H9 (cell line): ENCODE results near the gene STKLD1. TPM values are rescaled to one million over a fixed set of nuclear protein-coding genes. Genes with fewer than 3 reads are reported as not detected.

ENCODE experiments used
- DNase-seq: peaks from one replicate; pipeline ENCODE4 v3.0.0-alpha.2; 2017
- H2AFZ ChIP-seq: one replicate; pipeline ENCODE4 v1.6.1; 2013; ENCODE audit warnings: mild to moderate bottlenecking, low read length, control low read depth, moderate library complexity
- H2AK5ac ChIP-seq: 2 replicates; pipeline ENCODE4 v1.6.1; 2013; ENCODE audit warnings: low read length, control low read depth, mixed read lengths; ENCODE audit not compliant: insufficient read length
- H2BK120ac ChIP-seq: one replicate; pipeline ENCODE4 v1.6.1; 2013; ENCODE audit warnings: low read depth, mild to moderate bottlenecking, low read length, control low read depth, inconsistent platforms; ENCODE audit not compliant: poor library complexity, severe bottlenecking
- H2BK12ac ChIP-seq: 2 replicates; pipeline ENCODE4 v1.6.1; 2013; ENCODE audit warnings: low read length, control low read depth, mixed read lengths, low read depth; ENCODE audit not compliant: insufficient read length
- H2BK15ac ChIP-seq: 2 replicates; pipeline ENCODE4 v1.6.1; 2013; ENCODE audit warnings: low read depth, low read length, control low read depth
- H2BK20ac ChIP-seq: one replicate; pipeline ENCODE4 v1.6.1; 2013; ENCODE audit warnings: low read depth, mild to moderate bottlenecking, low read length, control low read depth, inconsistent platforms; ENCODE audit not compliant: poor library complexity, severe bottlenecking
- H2BK5ac ChIP-seq: 2 replicates; pipeline ENCODE4 v1.6.1; 2013; ENCODE audit warnings: low read length, control low read depth, mixed read lengths; ENCODE audit not compliant: insufficient read length
- H3K14ac ChIP-seq: 2 replicates; pipeline ENCODE4 v1.6.1; 2013; ENCODE audit warnings: low read length, control low read depth; ENCODE audit not compliant: insufficient read depth
- H3K18ac ChIP-seq: 2 replicates; pipeline ENCODE4 v1.6.1; 2013; ENCODE audit warnings: low read depth, mild to moderate bottlenecking, mixed read lengths, low read length, control low read depth; ENCODE audit not compliant: insufficient read length
- H3K23ac ChIP-seq: 2 replicates; pipeline ENCODE4 v1.6.1; 2013; ENCODE audit warnings: low read length, control low read depth, mixed read lengths, low read depth; ENCODE audit not compliant: insufficient read length
- H3K23me2 ChIP-seq: 2 replicates; pipeline ENCODE4 v1.6.1; 2013; ENCODE audit warnings: low read depth, mild to moderate bottlenecking, mixed read lengths, low read length, control low read depth; ENCODE audit not compliant: insufficient read length, poor library complexity, severe bottlenecking
- H3K27ac ChIP-seq: 2 replicates; pipeline ENCODE4 v1.5.1; 2013; ENCODE audit warnings: low read length, control low read depth, mixed read lengths, low read depth; ENCODE audit not compliant: insufficient read length
- H3K27me3 ChIP-seq: 2 replicates; pipeline ENCODE4 v1.6.1; 2013; ENCODE audit warnings: low read length, control low read depth, inconsistent platforms; ENCODE audit not compliant: insufficient read depth
- H3K4ac ChIP-seq: 2 replicates; pipeline ENCODE4 v1.6.1; 2013; ENCODE audit warnings: low read depth, mild to moderate bottlenecking, control low read depth, inconsistent platforms, low read length, moderate library complexity
- H3K4me1 ChIP-seq: 2 replicates; pipeline ENCODE4 v1.6.1; 2013; ENCODE audit warnings: low read length, control low read depth, inconsistent platforms; ENCODE audit not compliant: insufficient read depth
- H3K4me2 ChIP-seq: 2 replicates; pipeline ENCODE4 v1.6.1; 2013; ENCODE audit warnings: low read length, control low read depth, mixed read lengths; ENCODE audit not compliant: insufficient read length, insufficient read depth
- H3K56ac ChIP-seq: 2 replicates; pipeline ENCODE4 v1.6.1; 2013; ENCODE audit warnings: low read depth, mild to moderate bottlenecking, mixed read lengths, low read length, control low read depth; ENCODE audit not compliant: insufficient read length
- H3K79me1 ChIP-seq: 2 replicates; pipeline ENCODE4 v1.6.1; 2013; ENCODE audit warnings: low read depth, mild to moderate bottlenecking, moderate library complexity, low read length, control low read depth, inconsistent platforms; ENCODE audit not compliant: insufficient read depth, poor library complexity, severe bottlenecking
- H3K79me2 ChIP-seq: 2 replicates; pipeline ENCODE4 v1.6.1; 2013; ENCODE audit warnings: low read length, control low read depth, inconsistent platforms; ENCODE audit not compliant: insufficient read depth
- H3K9ac ChIP-seq: 2 replicates; pipeline ENCODE4 v1.6.1; 2013; ENCODE audit warnings: low read length, control low read depth, mixed read lengths; ENCODE audit not compliant: insufficient read length; ENCODE audit errors: extremely low read depth
- H3K9me3 ChIP-seq: one replicate; pipeline ENCODE4 v1.6.1; 2013; ENCODE audit warnings: low read depth, low read length, inconsistent platforms; ENCODE audit not compliant: control insufficient read depth
- H3T11ph ChIP-seq: one replicate; pipeline ENCODE4 v1.6.1; 2013; ENCODE audit warnings: mild to moderate bottlenecking, low read length, control low read depth, inconsistent platforms
- H4K20me1 ChIP-seq: one replicate; pipeline ENCODE4 v1.6.1; 2013; ENCODE audit not compliant: control insufficient read depth, insufficient read length, insufficient read depth
- H4K5ac ChIP-seq: 2 replicates; pipeline ENCODE4 v1.6.1; 2013; ENCODE audit warnings: low read depth, mild to moderate bottlenecking, mixed read lengths, low read length, control low read depth; ENCODE audit not compliant: insufficient read length
- H4K8ac ChIP-seq: replicated peaks from 2 replicates; pipeline ENCODE4 v1.6.1; 2013; ENCODE audit warnings: low read length, control low read depth, mixed read lengths, low read depth; ENCODE audit not compliant: insufficient read length
- H4K91ac ChIP-seq: 2 replicates; pipeline ENCODE4 v1.6.1; 2013; ENCODE audit warnings: low read depth, mild to moderate bottlenecking, moderate library complexity, mixed read lengths, low read length, control low read depth; ENCODE audit not compliant: insufficient read length
- H3K27ac Mint-ChIP-seq, 3 experiments: 2 replicates in 2 of 3; 3 replicates in 1 of 3; pipeline ENCODE4 v1.8.0; 2020 to 2021; ENCODE audit warnings: mixed read lengths in 3 of 3, mild to moderate bottlenecking in 1 of 3, moderate library complexity in 1 of 3
- H3K27me3 Mint-ChIP-seq: 2 replicates; pipeline ENCODE4 v1.8.0; 2021; ENCODE audit warnings: low read depth, mild to moderate bottlenecking, moderate library complexity, mixed read lengths
- H3K36me3 Mint-ChIP-seq, 3 experiments: 2 replicates in 2 of 3; 3 replicates in 1 of 3; pipeline ENCODE4 v1.8.0; 2020 to 2021; ENCODE audit warnings: low read depth in 3 of 3, mixed read lengths in 3 of 3; ENCODE audit not compliant: insufficient read depth in 1 of 3
- H3K4me1 Mint-ChIP-seq, 2 experiments: 2 replicates each; pipeline ENCODE4 v1.8.0; 2020; ENCODE audit warnings: mixed read lengths in 2 of 2
- H3K4me3 Mint-ChIP-seq, 2 experiments: 2 replicates in 1 of 2; 3 replicates in 1 of 2; pipeline ENCODE4 v1.8.0; 2020 to 2021; ENCODE audit warnings: mild to moderate bottlenecking in 2 of 2, mixed read lengths in 2 of 2, moderate library complexity in 1 of 2
- H3K9me3 Mint-ChIP-seq, 2 experiments: 2 replicates in 1 of 2; 3 replicates in 1 of 2; pipeline ENCODE4 v1.8.0; 2020; ENCODE audit warnings: mild to moderate bottlenecking in 2 of 2, mixed read lengths in 2 of 2, moderate library complexity in 1 of 2
- WGBS: extraction: QIAGEN DNeasy Blood & Tissue Kit; methylation state at CpG from one replicate; pipeline ENCODE4 v1.1.7; 2013; ENCODE audit warnings: missing lambda C conversion rate, low lambda C conversion rate, mixed read lengths; ENCODE audit not compliant: insufficient read length; ENCODE audit errors: extremely low coverage; 5-methylcytosine and 5-hydroxymethylcytosine counted together
- total RNA-seq: library from RNA; stranded (reverse); gene quantifications from 2 replicates; pipeline ENCODE4 v1.2.1, GENCODE V29; 2021
- TF ChIP-seq, protein P1 (sequence below): fragments of 200-600 bp; sonication (generic); conservative IDR thresholded peaks from 3 replicates; pipeline ENCODE4 v1.8.0; 2021; ENCODE audit warnings: antibody characterized with exemption, mild to moderate bottlenecking

The STKLD1 gene
- total RNA-seq, 1 experiment from 2014 or later = 0.57 TPM

DNA sequence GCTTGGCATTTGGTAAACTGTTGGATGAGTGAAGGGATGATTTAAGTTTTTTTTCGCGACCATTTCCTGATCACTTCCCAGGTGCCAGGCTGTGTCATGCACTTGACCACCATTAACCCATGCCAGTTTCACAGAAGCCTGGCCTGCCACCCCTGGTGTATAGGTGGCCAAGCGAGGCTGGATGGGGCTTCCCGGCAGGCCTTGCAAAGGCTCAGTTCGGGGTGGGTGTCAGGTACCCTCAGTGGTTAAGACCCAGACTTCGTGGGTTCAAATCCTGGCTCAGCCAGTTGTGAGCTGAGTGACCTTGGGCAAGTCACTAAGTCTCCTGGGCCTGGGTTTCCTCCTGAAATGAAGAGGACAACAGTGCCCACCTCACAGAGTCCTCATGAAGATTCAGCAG lies 30.6 kb upstream of the STKLD1 start:
- no peak overlapping the region for H3K23ac ChIP-seq
- Mint-ChIP-seq H3K4me3 (peak overlapping the region in 1 of 2 experiments; percentile 99; a peak in 1 of 5 replicates), H3K9me3 (peaks cover 0 to 3% of the 10 kb centered on the region in 2 experiments; a peak in 1 of 5 replicates), H3K27ac (no peak overlapping the region), H3K27me3 (no peaks in the 10 kb centered on the region), H3K4me1 (peaks cover 22 to 33% of the 10 kb centered on the region in 2 experiments), H3K36me3 (peaks cover 65 to 88% (median 85%) of the 10 kb centered on the region in 3 experiments)
- H2BK12ac ChIP-seq = no peak overlapping the region
- H2BK15ac ChIP-seq = no peak overlapping the region
- peaks cover 10% of the 10 kb centered on the region for H3K79me1 ChIP-seq
- TF ChIP-seq, protein P1, sequence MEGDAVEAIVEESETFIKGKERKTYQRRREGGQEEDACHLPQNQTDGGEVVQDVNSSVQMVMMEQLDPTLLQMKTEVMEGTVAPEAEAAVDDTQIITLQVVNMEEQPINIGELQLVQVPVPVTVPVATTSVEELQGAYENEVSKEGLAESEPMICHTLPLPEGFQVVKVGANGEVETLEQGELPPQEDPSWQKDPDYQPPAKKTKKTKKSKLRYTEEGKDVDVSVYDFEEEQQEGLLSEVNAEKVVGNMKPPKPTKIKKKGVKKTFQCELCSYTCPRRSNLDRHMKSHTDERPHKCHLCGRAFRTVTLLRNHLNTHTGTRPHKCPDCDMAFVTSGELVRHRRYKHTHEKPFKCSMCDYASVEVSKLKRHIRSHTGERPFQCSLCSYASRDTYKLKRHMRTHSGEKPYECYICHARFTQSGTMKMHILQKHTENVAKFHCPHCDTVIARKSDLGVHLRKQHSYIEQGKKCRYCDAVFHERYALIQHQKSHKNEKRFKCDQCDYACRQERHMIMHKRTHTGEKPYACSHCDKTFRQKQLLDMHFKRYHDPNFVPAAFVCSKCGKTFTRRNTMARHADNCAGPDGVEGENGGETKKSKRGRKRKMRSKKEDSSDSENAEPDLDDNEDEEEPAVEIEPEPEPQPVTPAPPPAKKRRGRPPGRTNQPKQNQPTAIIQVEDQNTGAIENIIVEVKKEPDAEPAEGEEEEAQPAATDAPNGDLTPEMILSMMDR = no peak
- no peak overlapping the region for H2AFZ ChIP-seq
- H3K27me3 ChIP-seq = no peaks in the 10 kb centered on the region
- no peak overlapping the region for H3K4ac ChIP-seq
- no peaks in the 10 kb centered on the region for H3K9me3 ChIP-seq
- no peak overlapping the region for H2AK5ac ChIP-seq
- H2BK20ac ChIP-seq = no peak overlapping the region
- H3K18ac ChIP-seq = no peak overlapping the region
- peaks cover 13% of the 10 kb centered on the region; the same call in 1 of the 2 replicates for H3K79me2 ChIP-seq
- no peak overlapping the region for H3K14ac ChIP-seq
- H3T11ph ChIP-seq = no peak overlapping the region
- H3K4me1 ChIP-seq = no peaks in the 10 kb centered on the region; the same call in 1 of the 2 replicates
- H2BK5ac ChIP-seq = no peak overlapping the region
- H3K56ac ChIP-seq = no peak overlapping the region
- no peak overlapping the region for H4K91ac ChIP-seq
- peaks cover 5% of the 10 kb centered on the region for H3K23me2 ChIP-seq
- no peak overlapping the region for H2BK120ac ChIP-seq
- no CpG with 5 or more reads among the region's 6 CpGs for WGBS
- H4K5ac ChIP-seq = no peak overlapping the region
- no peak overlapping the region for H4K8ac ChIP-seq
- no peaks in the 10 kb centered on the region for H4K20me1 ChIP-seq
- H3K4me2 ChIP-seq = no peak overlapping the region
- DNase-seq = no peak
- no peak overlapping the region for H3K9ac ChIP-seq
- no peak overlapping the region for H3K27ac ChIP-seq
